Stimulated activated CD4-positive, alpha-beta T cell treated with anti-CD3 and anti-CD28 coated beads, Interleukin-12 subunit alpha, Interleukin-12 subunit beta, amount 100 ng/mL, for 4 hours (primary cell): ENCODE data around the gene GLDN.

ENCODE experiments used
- DNase-seq: peaks from one replicate; pipeline ENCODE4 v3.0.0-alpha.2; 2020

GLDN gene

DNA sequence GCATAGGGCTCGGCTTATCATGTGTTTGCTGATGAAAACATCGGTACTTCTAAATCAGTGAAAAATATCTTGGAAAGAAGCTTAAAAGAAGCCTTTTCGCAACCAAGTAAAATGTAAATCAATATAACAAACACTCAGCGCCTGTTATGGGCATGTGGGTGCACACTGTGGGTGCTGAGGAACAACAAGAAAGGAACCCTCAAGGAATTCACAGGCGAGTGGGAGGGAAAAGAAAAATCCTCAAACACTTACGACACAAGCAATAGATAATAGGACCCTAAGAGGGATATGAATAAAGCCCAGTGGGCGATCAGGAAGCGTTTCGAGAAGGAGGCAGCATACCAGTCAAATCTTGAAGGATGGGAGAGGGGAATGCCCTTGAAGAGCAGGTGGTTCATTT is 21.9 kb downstream of the GLDN start:
- DNase-seq = no peak

DNA sequence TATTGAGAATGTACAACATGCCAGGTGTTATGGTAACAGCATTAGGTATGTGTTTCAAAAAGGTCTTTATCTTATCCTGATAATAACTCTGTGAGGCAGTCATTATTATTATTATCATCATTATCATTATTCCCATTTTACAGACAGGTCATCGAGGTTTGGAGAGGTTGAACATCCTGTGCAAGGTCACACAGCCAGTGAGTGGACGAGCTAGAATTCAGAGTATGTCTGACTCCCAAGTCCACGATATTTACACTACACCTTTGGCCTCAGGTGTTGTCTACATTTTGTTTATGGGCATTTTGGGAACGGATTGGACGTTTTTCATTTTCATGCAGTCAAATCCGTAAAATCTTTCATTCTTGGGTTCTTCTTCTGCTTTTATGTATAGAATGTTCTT is 24.0 kb downstream of the GLDN start:
- no peak for DNase-seq

DNA sequence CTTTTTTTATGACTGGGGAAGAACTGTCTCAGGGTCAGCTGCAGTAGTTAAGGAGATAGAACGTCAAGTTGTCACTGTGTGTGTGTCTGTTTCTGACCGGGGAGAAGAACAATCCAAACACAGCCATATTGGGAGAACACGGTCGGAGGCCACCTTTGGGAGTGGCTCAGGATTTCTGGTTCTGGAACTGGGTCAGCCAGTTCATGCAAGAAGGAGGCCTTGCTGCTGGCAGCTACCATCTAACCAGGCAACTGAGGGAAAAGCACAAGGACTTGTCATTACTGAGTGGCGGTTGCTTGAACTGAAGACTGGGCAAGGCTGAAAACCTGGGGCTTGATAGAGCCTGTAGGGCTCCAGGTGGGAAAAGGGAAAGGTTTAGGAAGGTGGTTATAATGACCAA is 24.6 kb downstream of the GLDN start:
- no peak for DNase-seq

DNA sequence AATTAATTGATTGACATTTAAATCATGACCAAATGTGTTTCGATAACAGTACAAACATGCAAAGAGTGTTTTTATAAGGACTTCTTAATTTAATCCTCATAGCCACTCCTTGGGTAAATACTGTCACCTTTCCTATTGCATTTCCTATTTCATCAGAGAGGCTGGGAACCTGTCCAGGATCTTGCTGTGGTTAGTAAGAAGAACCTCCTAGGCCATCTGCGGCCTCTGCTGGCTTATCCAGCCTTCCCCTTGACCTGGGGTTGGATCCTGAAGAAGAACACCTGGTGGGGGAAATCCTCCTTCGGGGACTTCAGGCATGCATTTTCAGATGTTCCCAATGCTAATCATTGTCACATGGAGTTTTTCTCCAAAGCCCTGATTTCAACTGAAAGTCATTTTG is 25.5 kb downstream of the GLDN start:
- no peak for DNase-seq

DNA sequence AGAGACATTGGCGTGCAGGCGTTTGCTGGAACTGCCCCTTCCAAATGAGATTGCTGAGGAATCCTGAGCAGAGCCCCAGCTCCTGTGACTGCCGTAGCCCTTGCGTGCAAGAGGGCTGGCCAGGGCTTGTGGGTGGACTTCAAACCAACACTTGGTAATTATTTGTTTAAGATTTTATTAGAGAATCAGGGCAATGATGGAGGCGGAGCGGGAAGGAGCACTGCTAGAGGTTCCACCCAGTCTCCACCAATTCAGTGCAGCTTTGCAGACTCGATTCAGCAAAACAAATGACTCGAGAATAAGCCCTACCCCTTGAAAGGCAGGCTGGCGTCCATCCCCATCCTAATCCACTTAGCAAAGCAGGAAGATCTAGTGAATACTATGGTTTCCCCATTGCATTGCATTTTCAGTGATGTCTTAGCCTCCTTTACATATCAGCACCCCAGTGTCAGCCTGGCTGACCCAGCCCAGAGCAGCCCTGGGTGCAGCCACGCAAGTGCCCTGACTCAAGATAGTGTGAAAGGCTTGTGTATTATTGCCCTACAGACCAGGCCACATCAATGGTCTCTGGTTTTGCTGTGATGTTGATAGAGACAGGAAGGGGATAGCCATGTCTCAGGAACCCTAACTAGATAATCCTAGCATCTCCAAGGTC is 26.0 kb downstream of the GLDN start:
- no peak for DNase-seq

DNA sequence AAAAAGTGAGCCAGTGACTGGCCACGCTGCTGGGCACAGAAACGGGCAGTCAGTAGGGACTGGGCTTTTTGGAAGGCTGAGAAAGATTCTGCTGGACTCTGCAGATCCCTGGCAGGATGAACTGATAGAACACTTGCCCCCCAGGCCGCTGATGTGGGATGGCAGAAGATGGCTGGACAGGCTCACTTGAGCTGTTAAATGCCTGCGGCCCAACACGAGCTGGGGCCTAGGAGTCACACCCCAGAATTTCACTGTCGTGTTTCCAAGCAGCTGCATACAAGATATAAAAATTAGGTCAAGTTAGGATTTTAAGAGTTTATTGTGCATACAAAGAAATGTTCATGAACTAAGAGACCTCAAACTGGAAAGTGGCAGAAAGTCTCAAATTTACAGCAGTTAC is 26.9 kb downstream of the GLDN start:
- no peak for DNase-seq

DNA sequence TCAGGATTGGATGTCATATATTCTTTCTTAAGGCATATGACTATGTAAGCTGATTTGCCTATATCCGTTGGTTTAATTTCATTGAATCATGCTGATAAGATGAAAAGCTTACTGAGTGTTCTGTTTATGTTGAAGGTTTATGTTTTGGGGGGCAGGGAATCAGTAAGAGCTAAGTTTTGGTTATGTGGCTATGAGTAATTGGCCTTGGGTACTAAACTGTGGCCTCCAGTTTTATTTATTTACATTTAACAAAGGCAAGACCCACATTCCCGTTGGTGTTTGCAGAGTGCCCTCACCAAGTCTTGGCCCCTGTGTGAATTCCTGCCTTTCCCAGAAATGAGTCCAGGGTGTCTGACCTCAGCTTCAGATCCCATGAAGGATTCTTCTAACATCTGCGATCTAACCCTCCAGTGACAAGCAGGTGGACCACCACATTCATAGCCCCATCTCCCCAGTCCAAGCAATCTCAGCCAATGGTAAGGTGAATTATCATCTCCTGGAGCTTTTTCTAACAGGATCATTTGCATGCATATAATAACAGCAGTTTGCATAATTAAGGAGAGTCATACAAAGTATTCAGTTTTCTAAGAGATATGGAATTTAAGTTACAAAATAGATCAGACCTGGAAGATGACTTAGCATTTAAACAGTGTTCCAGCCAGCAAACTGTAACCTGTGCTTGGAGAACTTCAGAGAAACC is 27.4 kb downstream of the GLDN start:
- DNase-seq = no peak

DNA sequence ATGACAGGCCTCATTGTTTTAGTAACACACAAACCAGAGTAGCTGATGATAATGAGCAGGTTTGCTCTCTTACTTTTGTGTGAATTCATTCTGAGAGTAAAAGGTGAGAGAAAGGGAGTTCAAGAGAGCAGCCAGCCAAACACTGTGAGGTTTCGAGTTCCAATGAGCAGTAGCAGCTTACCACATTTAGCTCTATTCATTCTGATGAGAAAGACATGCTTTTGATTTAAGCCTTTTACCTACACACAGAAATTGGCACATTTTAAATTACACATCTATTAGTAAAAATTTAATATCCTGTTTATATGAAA is 28.0 kb downstream of the GLDN start:
- no peak for DNase-seq

DNA sequence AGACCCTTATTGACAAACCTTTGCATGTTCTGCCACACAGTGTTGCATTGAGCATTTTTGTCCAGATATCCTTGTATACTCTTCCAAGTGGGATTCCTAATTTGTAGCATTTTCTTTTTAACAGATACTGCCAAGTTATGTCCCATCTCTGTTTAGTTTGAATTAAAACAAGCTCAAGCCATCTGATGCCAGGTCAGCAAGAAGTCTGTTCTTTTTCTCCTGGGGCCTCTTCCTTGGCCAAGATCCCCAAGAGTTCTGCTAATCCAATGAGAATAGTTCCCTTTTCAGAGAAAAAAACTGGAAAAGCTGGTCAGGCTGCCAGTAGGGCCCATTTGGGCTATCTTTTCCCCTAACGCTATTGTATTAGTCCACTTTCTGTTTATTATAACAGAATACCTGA is 29.8 kb downstream of the GLDN start:
- no peak for DNase-seq

DNA sequence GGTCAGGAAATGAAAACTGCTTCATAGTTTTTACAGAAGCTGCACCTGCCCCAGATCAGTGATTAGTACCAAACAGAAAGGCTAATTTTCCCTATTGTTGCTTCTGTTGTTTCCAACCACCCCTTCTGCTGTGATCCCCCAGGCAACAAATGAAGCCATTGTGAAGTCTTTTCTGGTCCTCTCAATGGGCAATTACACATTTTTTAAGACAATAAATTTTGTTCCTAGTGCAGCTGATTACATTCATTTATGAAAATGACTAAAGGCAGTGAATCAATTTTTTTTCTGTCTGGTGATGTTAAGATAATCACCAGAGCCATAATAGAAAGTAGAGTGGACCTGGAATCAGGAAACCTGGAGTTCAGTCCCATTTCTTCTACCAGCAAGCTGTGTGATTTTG is 32.7 kb downstream of the GLDN start:
- DNase-seq = no peak

DNA sequence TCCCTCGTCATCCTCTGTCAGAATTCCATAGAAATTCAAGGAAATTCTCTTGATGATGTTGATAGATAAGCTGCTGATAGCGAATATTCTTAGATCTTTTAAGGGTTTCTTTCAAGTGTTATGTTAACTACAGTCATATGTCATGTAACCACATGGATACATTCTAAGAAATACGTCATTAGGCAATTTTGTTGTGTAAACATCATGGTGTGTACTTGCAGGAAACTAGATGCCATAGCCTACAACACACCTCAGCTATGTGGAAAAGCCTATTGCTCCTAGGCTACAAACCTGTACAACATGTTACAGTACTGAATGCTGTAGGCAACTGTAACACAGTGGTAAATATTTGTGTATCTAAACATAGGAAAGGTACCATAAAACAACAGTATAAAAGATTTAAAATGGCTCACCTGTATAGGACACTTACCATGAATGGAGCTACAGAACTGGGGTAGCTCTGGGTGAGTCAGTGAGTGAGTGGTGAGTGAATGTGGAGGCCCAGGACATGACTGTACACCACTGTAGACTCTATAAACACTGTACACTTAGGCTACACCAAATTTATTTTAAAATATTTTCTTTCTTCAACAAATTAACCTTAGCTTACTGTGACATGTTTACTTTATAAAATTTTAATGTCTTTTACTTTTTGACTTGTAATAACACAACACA is 34.6 kb downstream of the GLDN start:
- DNase-seq = no peak

DNA sequence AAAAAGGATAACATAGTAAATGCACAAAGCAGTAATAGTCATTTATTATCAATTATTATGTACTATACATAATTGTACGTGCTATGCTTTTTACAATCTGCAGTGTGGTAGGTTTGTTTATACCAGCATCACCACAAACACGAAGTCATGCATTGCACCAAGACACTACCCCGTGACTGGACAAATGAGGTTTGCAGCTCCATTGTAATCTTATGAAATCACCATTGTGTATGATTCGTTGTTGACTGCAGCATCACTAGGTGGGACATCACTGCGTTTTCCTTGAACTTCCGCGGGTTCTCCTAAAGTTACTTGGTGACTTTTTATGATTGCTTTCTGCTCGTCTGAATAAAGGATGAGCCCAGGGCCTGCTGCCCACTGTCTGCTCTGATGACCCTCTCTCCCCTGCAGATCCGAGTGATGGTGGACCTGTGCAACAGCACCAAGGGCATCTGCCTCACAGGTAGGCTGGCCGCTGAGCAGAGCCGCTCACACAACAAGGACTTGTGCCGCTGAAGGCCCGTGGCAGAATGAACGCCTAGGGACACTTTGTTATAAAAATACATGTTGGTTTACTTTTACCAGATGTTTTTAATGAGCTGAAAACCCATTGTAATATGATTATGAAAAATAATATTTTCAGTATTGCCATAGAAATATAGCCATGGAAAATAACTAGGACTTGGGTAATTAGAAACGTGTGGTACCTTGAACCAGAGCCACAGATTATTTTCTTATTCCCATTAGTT is 35.8 kb downstream of the GLDN start:
- no peak for DNase-seq

DNA sequence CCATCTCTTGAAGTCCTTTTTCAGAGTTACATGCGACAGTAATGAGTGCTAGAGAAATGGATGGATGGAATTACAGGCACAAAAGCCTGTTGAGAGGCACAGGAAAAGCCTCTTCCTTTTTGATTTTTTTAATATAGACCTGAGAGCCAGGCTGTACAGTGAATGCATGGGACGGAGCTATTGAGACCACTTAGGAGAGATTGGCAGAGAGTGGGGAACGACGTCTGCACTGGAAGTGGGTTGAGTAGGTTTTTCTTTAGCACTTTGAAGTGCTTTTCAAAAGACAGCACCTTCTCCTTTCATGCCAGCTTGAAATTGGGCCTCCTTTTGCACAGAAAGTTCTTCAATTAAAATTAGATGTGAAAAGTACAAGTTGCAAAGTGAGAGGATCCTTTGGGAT is 37.0 kb downstream of the GLDN start:
- DNase-seq = no peak

DNA sequence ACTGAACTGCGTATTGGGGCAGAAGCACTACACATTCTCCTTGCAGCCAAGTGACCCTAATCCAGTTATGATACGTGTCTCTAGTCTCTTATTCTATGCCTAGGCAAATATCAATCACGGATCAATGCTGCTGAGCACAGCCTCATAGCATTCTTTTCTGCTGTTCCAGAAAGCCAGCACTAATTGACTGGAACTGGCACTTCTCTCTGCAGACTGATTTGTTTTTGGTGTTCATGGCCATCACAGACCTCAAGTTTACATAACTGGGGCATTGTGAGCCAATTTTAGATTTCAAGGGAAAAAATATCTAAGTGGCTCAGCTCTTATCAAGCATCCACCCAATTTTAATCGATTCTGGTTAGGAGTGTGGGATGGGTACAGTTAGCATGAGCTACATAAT is 37.9 kb downstream of the GLDN start:
- no peak for DNase-seq

DNA sequence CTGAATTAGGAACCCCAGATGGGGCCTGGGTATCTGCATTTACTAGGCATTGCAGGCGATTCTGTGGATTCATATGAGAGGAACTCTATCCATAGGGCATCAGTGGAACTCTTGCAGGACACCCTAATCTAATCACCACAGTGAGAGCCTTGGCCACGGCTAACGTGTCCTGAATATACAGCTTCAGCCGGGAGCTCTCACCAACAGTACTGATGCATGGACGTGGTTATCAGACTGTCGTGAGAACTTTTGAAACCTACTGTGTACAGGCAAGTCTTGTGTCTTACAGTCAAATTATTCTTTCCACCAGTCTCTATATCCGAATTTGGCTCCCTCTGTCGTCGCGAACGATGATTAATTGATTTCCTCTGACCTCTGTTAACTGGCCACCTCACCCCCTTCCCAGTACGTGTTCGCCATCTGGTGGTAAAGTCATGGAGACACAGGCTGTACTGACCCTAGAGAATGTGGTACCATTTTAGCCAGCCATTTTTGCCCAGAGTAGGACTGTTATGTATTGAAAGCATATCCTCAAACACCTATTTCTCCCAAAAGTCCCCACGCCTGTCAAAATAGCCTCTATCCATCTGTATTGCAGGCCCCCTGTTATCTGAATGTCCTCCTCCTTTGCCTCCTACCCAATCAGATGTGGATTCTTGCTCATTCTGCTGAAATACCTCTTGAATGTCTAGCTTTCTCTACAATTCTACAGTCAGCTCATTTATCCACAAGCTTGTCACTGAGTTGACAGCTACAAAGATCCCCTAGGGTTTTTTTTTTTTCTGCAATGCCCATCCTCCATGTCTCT is 39.7 kb downstream of the GLDN start:
- DNase-seq = no peak

DNA sequence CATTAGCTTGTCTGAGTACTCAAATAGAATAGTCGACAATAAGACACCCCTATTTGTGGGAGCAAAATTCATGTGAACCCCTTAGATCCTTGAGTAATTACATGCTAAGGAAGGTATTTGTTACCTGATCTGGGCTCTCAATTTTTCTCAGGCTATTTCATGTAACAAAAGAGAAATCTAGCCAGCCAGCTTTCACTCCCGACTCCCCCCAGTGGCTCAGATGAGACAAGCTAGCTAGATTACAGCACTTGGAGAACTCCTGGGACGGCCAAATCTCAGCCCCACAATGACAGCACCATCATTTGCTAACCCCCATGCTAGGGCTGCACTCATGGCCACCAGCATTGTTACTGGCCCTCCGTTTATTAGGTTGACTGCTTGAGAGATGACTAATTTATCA is 41.3 kb downstream of the GLDN start:
- DNase-seq = no peak

DNA sequence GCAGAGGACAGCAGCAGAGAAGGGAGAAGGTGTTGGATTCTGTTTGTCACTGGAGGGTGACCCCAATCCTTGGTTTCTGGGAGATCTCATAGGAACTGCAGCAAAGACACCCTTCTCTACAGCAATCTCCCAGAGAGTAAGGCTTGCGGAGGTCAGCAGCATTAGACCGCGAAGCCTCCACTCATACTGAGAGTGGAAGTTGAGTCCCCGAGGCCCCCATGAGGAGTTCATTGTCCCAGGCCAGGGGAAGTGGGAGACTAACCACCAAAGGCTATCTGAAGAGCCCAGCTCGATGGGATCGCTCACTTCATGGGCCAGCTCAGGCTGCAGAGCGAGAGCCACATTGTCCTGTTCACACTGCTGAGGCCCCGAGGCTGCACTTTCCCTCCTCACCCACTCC is 44.6 kb downstream of the GLDN start:
- no peak for DNase-seq

DNA sequence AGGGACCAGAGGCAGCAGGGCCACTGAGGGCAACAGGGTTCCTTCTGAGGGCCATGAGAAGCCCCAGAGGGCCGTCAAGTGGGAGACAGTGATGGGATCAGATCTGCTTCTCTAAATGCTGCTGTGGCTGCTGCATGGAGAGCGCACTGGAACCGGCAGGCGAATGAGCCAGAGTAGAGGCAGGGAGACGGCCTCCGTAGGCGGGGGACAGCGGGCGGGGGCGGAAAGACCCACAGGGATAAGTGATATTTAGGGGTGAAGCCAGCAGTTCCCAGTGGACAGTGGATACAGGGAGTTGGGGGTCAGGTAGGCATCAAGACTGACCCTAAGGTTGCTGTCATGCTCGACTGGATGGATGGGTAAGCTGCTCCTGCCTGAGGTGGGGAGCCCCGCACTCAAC is 45.0 kb downstream of the GLDN start:
- no peak for DNase-seq

DNA sequence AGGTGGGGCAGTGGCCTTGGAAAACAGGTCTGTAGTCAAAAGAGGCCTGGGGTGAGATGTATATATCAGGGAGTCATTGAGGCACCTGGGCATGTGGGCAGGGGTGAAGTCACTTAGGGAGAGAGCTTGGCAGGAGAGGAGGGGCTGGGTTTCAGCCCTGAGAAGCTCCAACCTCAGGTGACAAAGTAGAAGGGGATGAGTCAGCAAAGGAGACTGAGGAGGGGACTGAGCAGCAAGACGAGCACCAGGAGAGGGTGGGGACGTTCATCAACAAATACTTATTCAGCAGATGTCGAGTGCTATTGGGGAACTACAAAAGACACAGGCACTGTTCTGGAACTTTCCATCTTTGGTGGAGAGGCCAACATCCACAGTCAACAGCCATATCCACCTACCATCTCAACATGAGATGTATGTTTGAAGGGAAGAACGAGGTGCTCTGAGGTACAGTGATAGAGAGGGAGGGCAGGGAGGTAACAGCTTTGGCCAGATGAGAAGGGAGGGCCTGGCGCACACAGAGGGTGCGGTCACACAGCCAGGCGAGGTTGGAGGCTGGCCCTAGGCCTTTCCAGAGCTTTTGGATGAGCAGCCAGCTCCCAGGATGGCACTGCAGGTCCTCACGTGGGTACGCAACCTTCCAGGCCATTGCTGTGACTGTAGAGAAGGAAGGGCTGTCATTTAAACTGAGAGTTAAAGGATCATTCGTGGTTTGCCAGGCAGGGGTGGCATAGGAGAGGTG is 45.7 kb downstream of the GLDN start:
- DNase-seq = no peak

DNA sequence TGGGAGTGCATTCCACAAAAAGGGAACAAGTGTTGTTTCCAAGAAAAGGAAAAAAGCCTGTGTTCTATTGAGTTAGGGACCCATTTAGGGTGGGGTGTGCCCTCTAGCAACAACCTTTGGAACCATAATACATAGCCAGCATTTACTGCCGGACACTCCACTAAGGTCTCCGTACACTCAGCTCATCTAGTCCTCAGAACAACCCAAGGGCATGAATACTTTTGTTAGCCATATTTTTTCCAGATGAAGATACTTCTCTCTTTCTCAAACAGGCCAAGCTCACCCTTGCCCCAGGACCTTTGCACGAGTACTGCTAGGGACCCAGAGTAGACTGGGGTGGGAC is 46.2 kb downstream of the GLDN start:
- DNase-seq = no peak

DNA sequence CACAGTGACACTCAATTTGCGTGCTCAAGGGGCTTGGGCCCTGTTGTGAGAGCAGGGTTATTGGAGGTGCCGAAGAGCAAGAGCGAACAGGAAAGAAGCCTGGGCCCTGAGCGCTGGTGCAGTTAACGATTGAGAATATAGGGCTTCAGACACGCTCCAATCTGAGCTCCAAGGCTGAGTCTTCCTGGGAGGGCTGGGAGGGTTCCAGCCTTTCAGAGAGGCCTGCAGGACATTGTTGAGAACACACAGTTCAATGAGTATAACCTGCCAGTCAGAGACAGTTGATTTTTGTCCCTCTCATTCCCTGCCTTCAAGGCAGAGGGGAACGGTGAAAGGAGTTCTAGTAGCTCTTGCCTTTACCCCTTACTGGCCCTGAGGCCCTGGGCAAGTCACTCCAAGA is 47.3 kb downstream of the GLDN start:
- no peak for DNase-seq

DNA sequence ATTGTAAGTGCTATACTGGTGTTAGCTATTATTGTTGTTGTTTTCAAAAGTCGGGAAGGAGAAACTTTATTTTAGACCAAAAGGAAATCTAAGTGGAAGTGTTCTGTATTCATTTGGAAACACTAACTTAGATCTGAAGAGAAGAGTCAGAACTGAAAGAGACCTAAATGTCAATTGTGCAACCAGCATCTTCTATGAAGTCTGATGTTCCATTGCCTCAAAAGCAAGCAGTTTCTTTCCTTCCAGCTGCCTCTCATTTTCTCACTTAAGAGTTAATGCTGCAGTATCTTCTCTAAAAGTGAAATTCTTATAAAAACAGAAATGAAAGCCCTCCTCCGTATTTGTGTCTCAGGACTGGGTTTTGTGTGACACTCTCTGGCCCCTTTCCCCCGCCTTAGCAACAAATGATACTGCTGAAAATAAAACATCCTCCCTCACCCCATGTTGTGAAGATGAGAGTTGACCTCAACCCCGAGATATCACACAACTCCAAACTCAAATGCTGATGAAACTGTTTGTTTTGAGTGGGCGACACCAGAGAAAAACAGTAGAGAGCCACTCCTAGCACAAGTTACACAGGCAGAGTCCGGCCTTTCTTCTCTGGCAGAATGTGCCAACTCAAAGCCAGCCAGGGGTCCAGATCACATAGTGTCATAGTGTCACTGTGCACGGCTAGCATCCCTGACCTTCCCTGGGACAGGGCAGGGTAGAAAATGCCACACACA is 48.9 kb downstream of the GLDN start:
- no peak for DNase-seq
